Neural cell (in vitro differentiated cells): ENCODE data around the gene RPGRIP1L. TPM values are rescaled to one million over a fixed set of nuclear protein-coding genes. Genes with fewer than 3 reads are reported as not detected.

Experiments used
- H2AFZ ChIP-seq: fragments of 200-600, 300-800 bp; sonication (generic), shearing (Covaris generic); 2 replicates; pipeline ENCODE4 v1.6.0; 2014; ENCODE audit warnings: low read depth, mild to moderate bottlenecking, antibody characterized with exemption, low read length, moderate library complexity
- H3F3A ChIP-seq: fragments of 200-600 bp; shearing (Covaris generic); 2 replicates; pipeline ENCODE4 v1.6.1; 2016; ENCODE audit warnings: mild to moderate bottlenecking, moderate library complexity, mixed read lengths, antibody characterized with exemption, low read length; ENCODE audit not compliant: insufficient read depth, poor library complexity, severe bottlenecking
- H3K27ac ChIP-seq: fragments of 200-600, 300-800 bp; sonication (generic), shearing (Covaris generic); 2 replicates; pipeline ENCODE4 v1.5.1; 2014; ENCODE audit warnings: mild to moderate bottlenecking, low read length, moderate library complexity
- H3K27me3 ChIP-seq: fragments of 300-800, 200-600 bp; sonication (generic), shearing (Covaris generic); 2 replicates; pipeline ENCODE4 v1.6.0; 2014; ENCODE audit warnings: mild to moderate bottlenecking, low read depth, low read length, moderate library complexity; ENCODE audit not compliant: insufficient read depth
- H3K36me3 ChIP-seq: fragments of 300-800, 200-600 bp; sonication (generic), shearing (Covaris generic); 2 replicates; pipeline ENCODE4 v1.5.1; 2014; ENCODE audit warnings: mild to moderate bottlenecking, antibody characterized with exemption, low read length, moderate library complexity; ENCODE audit not compliant: insufficient read depth
- H3K4me2 ChIP-seq: fragments of 300-800, 200-600 bp; sonication (generic), shearing (Covaris generic); 2 replicates; pipeline ENCODE4 v1.6.0; 2014; ENCODE audit warnings: mild to moderate bottlenecking, low read length
- H3K4me3 ChIP-seq: fragments of 300-800, 200-600 bp; sonication (generic), shearing (Covaris generic); 2 replicates; pipeline ENCODE4 v1.5.1; 2014; ENCODE audit warnings: mild to moderate bottlenecking, low read length, moderate library complexity
- H3K79me2 ChIP-seq: fragments of 200-600 bp; shearing (Covaris generic); replicated peaks from 2 replicates; pipeline ENCODE4 v1.6.0; 2014; ENCODE audit warnings: mild to moderate bottlenecking, low read length, moderate library complexity; ENCODE audit not compliant: insufficient read depth
- H3K9ac ChIP-seq: fragments of 300-800, 200-600 bp; sonication (generic), shearing (Covaris generic); 2 replicates; pipeline ENCODE4 v1.6.1; 2016; ENCODE audit warnings: mild to moderate bottlenecking, low read length, mixed read lengths
- H3K9me2 ChIP-seq: fragments of 200-600 bp; shearing (Covaris generic); 2 replicates; pipeline ENCODE4 v1.6.1; 2016; ENCODE audit warnings: mild to moderate bottlenecking, low read length, mixed read lengths; ENCODE audit not compliant: insufficient read depth
- H3K9me3 ChIP-seq: fragments of 200-600, 300-800 bp; sonication (generic), shearing (Covaris generic); 2 replicates; pipeline ENCODE4 v1.6.1; 2016; ENCODE audit warnings: mild to moderate bottlenecking, mixed run types, low read length, moderate library complexity, mixed read lengths
- H4K20me1 ChIP-seq: fragments of 200-600 bp; shearing (Covaris generic); 2 replicates; pipeline ENCODE4 v1.6.1; 2016; ENCODE audit warnings: mild to moderate bottlenecking, mixed run types; ENCODE audit not compliant: insufficient read depth
- EP300 ChIP-seq: fragments of 450-650 bp; conservative IDR thresholded peaks from 2 replicates; pipeline ENCODE4 v1.6.1; 2014; ENCODE audit warnings: antibody characterized with exemption, mild to moderate bottlenecking, moderate library complexity; ENCODE audit not compliant: poor library complexity, severe bottlenecking
- EZH2 ChIP-seq: fragments of 200-600, 300-800 bp; shearing (Covaris generic), sonication (generic); IDR thresholded peaks from 2 replicates; pipeline ENCODE4 v1.6.1; 2014; ENCODE audit warnings: antibody characterized with exemption, low read length, borderline replicate concordance, mild to moderate bottlenecking; ENCODE audit not compliant: insufficient read depth, poor library complexity, severe bottlenecking
- MXI1 ChIP-seq: fragments of 450-650 bp; conservative IDR thresholded peaks from 2 replicates; pipeline ENCODE4 v1.6.1; 2014; ENCODE audit warnings: antibody characterized with exemption, mild to moderate bottlenecking; ENCODE audit not compliant: poor library complexity, severe bottlenecking
- POLR2AphosphoS5 ChIP-seq: IDR thresholded peaks from 2 replicates; pipeline ENCODE4 v1.6.1; 2012
- RAD21 ChIP-seq: fragments of 450-650 bp; conservative IDR thresholded peaks from 2 replicates; pipeline ENCODE4 v1.6.1; 2014; ENCODE audit warnings: antibody characterized with exemption, mild to moderate bottlenecking, moderate library complexity
- SMC3 ChIP-seq: fragments of 450-650 bp; conservative IDR thresholded peaks from 2 replicates; pipeline ENCODE4 v1.6.1; 2014; ENCODE audit warnings: antibody characterized with exemption, mild to moderate bottlenecking, moderate library complexity; ENCODE audit not compliant: poor library complexity
- TAF1 ChIP-seq: IDR thresholded peaks from 2 replicates; pipeline ENCODE4 v1.6.1; 2012; ENCODE audit warnings: low read depth
- polyA plus RNA-seq: library from polyadenylated mRNA; depleted of rRNA; stranded (reverse); fragments of >200 nt; gene quantifications from 2 replicates; pipeline ENCODE4 v1.2.3, GENCODE V29; 2014
- TF ChIP-seq, protein P1 (sequence below): IDR thresholded peaks from 2 replicates; pipeline ENCODE4 v1.6.1; 2012; ENCODE audit warnings: borderline replicate concordance
- TF ChIP-seq, protein P2 (sequence below): fragments of 450-650 bp; IDR thresholded peaks from 2 replicates; pipeline ENCODE4 v1.5.1; 2014; ENCODE audit warnings: antibody characterized with exemption, mild to moderate bottlenecking, moderate library complexity; ENCODE audit not compliant: poor library complexity, severe bottlenecking

Gene RPGRIP1L
- polyA plus RNA-seq, 1 donor from 2014 or later = 24.6 TPM

DNA sequence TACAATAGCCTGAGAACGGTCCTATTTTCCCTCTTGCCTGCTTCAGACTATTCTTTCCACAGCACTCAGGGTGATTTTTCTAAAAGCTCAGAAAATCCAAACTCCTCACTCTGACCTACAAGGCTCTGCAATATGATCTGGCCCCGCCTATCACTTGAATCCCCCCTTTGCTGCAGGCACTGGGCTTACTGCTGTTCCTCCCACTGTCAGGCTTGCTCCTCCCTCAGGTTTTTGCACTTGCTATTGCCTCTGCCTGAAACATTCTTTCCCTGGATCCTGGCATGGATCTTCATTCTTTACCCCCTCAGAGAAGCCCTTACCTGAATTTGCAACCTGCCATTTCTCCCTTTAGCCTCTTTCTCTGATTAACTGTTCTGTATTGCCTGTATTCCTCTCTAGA is 52.3 kb downstream of the RPGRIP1L start:
- H3K9me3 ChIP-seq = no peaks in the 10 kb centered on the region
- peaks cover 9% of the 10 kb centered on the region for H3K36me3 ChIP-seq
- no peak overlapping the region for H3K27ac ChIP-seq
- no peak overlapping the region for H3K4me2 ChIP-seq
- no peaks in the 10 kb centered on the region for H3K9me2 ChIP-seq
- H3K9ac ChIP-seq = no peak overlapping the region
- H3K27me3 ChIP-seq = no peaks in the 10 kb centered on the region
- no peaks in the 10 kb centered on the region for H3K79me2 ChIP-seq
- no peak overlapping the region for H3K4me3 ChIP-seq
- no peaks in the 10 kb centered on the region for H3F3A ChIP-seq
- TF ChIP-seq RAD21 = no peak
- H4K20me1 ChIP-seq = no peaks in the 10 kb centered on the region
- H2AFZ ChIP-seq = no peak overlapping the region

DNA sequence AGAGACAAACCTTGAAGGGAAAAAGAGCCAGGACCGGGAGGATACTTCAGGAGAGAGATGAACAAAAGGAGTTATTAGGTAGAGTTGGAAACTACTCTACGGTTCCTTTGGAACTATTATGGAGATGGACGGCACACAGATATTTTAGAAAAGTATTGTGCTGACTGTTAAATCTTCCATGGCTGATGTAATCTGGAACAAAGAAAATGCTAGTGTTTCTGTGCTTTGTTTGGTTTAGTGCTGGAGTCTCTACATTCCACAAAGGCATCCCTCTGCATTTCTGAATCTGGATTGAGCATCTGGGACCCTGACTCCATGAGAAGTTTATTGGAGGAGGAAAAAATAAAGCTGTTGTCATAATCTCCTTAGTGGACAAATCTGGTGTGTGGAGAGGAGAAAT is 57.2 kb downstream of the RPGRIP1L start:
- H3K9ac ChIP-seq = no peak overlapping the region
- H3K27me3 ChIP-seq = no peaks in the 10 kb centered on the region
- no peak for TF ChIP-seq EZH2
- TF ChIP-seq, protein P1, sequence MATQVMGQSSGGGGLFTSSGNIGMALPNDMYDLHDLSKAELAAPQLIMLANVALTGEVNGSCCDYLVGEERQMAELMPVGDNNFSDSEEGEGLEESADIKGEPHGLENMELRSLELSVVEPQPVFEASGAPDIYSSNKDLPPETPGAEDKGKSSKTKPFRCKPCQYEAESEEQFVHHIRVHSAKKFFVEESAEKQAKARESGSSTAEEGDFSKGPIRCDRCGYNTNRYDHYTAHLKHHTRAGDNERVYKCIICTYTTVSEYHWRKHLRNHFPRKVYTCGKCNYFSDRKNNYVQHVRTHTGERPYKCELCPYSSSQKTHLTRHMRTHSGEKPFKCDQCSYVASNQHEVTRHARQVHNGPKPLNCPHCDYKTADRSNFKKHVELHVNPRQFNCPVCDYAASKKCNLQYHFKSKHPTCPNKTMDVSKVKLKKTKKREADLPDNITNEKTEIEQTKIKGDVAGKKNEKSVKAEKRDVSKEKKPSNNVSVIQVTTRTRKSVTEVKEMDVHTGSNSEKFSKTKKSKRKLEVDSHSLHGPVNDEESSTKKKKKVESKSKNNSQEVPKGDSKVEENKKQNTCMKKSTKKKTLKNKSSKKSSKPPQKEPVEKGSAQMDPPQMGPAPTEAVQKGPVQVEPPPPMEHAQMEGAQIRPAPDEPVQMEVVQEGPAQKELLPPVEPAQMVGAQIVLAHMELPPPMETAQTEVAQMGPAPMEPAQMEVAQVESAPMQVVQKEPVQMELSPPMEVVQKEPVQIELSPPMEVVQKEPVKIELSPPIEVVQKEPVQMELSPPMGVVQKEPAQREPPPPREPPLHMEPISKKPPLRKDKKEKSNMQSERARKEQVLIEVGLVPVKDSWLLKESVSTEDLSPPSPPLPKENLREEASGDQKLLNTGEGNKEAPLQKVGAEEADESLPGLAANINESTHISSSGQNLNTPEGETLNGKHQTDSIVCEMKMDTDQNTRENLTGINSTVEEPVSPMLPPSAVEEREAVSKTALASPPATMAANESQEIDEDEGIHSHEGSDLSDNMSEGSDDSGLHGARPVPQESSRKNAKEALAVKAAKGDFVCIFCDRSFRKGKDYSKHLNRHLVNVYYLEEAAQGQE = no peak
- TF ChIP-seq TAF1 = no peak
- TF ChIP-seq, protein P2, sequence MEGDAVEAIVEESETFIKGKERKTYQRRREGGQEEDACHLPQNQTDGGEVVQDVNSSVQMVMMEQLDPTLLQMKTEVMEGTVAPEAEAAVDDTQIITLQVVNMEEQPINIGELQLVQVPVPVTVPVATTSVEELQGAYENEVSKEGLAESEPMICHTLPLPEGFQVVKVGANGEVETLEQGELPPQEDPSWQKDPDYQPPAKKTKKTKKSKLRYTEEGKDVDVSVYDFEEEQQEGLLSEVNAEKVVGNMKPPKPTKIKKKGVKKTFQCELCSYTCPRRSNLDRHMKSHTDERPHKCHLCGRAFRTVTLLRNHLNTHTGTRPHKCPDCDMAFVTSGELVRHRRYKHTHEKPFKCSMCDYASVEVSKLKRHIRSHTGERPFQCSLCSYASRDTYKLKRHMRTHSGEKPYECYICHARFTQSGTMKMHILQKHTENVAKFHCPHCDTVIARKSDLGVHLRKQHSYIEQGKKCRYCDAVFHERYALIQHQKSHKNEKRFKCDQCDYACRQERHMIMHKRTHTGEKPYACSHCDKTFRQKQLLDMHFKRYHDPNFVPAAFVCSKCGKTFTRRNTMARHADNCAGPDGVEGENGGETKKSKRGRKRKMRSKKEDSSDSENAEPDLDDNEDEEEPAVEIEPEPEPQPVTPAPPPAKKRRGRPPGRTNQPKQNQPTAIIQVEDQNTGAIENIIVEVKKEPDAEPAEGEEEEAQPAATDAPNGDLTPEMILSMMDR = no peak
- no peak for TF ChIP-seq SMC3
- no peak for TF ChIP-seq MXI1
- no peak for TF ChIP-seq POLR2AphosphoS5
- no peak for TF ChIP-seq EP300
- no peak overlapping the region for H3K4me3 ChIP-seq
- H3K9me3 ChIP-seq = no peaks in the 10 kb centered on the region
- no peaks in the 10 kb centered on the region for H4K20me1 ChIP-seq
- H3K9me2 ChIP-seq = no peaks in the 10 kb centered on the region
- no peaks in the 10 kb centered on the region for H3F3A ChIP-seq
- no peak overlapping the region for H2AFZ ChIP-seq
- H3K27ac ChIP-seq = no peak overlapping the region
- no peaks in the 10 kb centered on the region for H3K79me2 ChIP-seq
- H3K36me3 ChIP-seq = peaks cover 9% of the 10 kb centered on the region
- H3K4me2 ChIP-seq = no peak overlapping the region

DNA sequence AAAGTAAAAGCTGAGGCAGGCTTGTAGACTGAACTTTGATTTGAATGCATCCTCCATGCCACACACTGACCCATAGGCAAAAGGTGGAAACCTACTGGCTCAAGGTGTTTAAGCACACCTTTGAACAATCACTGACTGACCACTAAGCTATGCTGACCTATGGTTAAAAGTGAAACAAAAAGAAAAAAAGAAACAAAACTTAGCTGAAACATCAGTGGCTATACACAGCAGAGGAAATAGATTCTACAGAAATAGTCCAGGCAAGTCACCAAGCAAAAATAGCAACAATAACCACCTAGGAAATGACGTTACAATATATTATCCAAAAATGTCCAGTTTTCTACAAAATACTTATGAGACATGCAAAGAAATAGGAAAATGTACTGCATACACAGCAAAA is 60.2 kb downstream of the RPGRIP1L start:
- no peaks in the 10 kb centered on the region for H3K79me2 ChIP-seq
- H3K9me3 ChIP-seq = no peaks in the 10 kb centered on the region
- H3K9ac ChIP-seq = no peak overlapping the region
- no peaks in the 10 kb centered on the region for H3K9me2 ChIP-seq
- no peak overlapping the region for H3K4me2 ChIP-seq
- no peak overlapping the region for H3K27ac ChIP-seq
- no peaks in the 10 kb centered on the region for H4K20me1 ChIP-seq
- no peak for TF ChIP-seq SMC3
- TF ChIP-seq, protein P1 = no peak
- TF ChIP-seq, protein P2 = no peak
- TF ChIP-seq EZH2 = no peak
- H3K4me3 ChIP-seq = no peak overlapping the region
- no peaks in the 10 kb centered on the region for H3K27me3 ChIP-seq
- peaks cover 6% of the 10 kb centered on the region for H3K36me3 ChIP-seq
- no peaks in the 10 kb centered on the region for H3F3A ChIP-seq
- no peak overlapping the region for H2AFZ ChIP-seq
